Left renal cortex interstitium (tissue), 4 donors: ENCODE results near the gene OR2A2. TPM values are rescaled to one million over a fixed set of nuclear protein-coding genes. Genes with fewer than 3 reads are reported as not detected.

Experiments used
- DNase-seq, 4 donors: peaks; one replicate each; pipeline ENCODE4 v3.0.0-alpha.2; 2013; ENCODE audit warnings: low read depth in 4 of 4, low spot score in 2 of 4, missing footprints in 1 of 4
- polyA plus RNA-seq, 4 donors: library from polyadenylated mRNA; unstranded; fragments of 120-200 nt; gene quantifications; one replicate each; pipeline ENCODE4 v1.2.1, GENCODE V29; 2013; ENCODE audit not compliant: insufficient read length in 4 of 4

Gene OR2A2
- polyA plus RNA-seq, 4 donors = 0.09 TPM; not detected in 3

DNA sequence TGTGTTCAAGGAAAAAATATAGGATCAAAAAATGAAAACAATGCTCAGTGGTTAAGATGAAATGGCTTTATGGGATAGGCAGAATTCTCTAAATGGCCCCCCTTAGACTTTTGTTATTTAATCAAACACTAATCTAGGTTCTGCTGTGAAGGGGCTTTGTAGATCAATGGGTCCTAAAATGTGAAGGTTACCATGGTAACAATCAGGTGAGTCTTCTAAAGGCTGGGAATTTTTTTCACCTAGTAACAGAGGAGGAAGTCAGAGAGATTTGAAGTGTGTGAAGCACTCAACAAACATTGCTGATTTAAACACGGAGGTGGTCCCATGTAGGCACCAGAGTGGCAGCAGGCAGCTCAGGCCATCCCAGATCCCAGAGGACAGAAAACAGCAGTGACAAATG lies 24.7 kb downstream of the OR2A2 start:
- DNase-seq = no peak

DNA sequence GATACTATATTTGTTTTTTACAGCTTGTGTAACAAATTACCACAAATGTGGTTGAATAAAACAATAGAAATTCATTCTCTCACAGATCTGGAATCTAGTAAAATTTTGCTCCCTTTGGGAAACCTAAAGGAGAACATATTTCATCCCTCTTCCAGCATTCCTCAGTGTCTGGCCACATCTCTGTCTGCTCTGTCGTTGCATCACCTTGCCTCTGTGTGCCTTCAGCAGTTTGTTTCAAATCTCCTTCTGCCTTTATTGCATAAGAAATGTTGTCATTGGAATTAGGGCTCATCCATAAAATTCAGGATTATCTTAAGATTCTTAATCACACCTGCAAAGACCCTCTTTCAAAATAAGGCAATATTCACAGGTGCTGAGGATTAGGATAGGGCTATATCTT lies 28.1 kb downstream of the OR2A2 start:
- no peak for DNase-seq

DNA sequence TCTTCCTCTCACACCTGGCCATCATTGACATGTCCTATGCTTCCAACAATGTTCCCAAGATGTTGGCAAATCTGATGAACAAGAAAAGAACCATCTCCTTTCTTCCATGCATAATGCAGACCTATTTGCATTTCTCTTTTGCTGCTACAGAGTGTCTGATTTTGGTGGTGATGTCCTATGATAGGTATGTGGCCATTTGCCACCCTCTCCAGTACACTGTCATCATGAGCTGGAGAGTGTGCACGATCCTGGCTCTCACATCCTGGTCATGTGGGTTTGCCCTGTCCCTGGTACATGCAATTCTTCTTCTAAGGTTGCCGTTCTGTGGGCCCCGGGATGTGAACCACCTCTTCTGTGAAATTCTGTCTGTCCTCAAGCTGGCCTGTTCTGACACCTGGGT lies 32.8 kb downstream of the OR2A2 start:
- no peak for DNase-seq

DNA sequence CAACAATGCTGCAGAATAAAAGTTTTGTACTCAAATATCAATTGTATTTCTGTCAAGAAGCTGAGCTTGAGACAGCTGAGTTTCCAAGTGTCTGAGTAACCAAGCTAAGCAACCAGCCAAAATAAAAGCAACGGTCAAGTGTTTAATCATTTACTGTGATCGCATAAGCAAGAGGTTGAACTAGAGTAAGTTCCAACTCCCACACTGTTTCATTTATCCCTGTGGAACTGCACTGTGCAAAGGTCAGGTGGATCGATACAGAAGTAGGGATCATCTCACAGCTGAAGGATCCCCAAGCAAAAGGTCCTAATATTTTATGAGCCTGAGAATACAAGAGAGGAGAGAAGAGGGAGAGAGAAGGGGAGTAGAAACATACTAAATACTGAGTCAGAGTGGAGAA lies 35.0 kb downstream of the OR2A2 start:
- DNase-seq = no peak

DNA sequence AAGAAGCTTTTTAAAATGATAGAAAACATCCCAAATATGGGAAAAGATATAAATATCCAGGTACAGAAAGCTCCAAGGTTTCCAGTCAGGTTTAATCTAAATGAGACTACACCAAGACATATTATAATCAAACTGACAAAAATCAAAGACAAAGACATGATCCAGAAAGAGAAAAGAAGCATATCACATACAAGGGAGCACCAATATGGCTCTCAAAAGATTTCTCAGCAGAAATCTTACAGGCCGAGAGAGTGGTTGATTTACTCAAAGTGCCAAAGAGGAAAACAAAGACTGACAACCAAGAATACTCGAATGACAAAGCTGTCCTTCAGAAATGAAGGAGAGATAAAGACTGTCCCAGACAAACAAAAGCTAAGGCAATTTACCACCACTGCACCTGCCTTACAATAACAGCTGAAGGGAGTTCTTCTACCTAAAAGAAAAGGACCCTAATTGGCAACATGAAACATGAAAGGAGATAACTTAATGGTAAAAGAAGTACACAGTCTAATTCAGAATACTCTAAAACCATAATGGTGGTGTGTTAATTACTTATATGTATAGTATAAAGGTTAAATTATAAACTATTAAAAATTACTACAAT lies 38.9 kb downstream of the OR2A2 start:
- no peak for DNase-seq

DNA sequence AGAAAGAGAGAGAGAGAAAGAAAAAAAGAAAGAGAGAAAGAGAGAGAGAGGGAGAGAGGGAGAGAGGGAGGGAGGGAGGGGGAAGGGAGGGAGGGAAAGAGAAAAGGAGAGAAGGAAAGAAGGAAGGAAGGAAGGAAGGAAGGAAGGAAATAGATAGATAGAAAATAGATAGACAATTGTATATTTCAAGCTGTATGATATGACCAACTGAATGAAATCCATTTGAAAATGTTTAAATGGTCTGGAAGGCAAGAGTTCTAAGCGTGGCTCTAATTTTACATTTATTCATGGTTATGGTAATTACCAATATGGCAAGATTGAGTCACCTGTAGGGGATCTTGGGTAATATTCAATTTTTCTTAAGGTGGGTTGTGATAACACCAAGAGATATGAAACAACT lies 49.5 kb downstream of the OR2A2 start:
- no peak for DNase-seq

Other genes with a start within 250 kb of the OR2A2 start
- 10 to 100 TPM; 72.9 to 85.9 (median 77.6) TPM for gene TCAF1, start 207.4 kb upstream of the OR2A2 start, polyA plus RNA-seq
- gene OR2F2, start 174.3 kb upstream of the OR2A2 start, polyA plus RNA-seq = not detected
- gene OR2F1, start 154.7 kb upstream of the OR2A2 start, polyA plus RNA-seq = under 1 TPM; 0.04 to 0.33 (median 0.12) TPM
- gene OR6B1, start 109.3 kb upstream of the OR2A2 start, polyA plus RNA-seq = under 1 TPM in 2 of 4 donors, not detected in 2; 0.03 to 0.05 TPM
- under 1 TPM in 2 of 4 donors, not detected in 2; 0.02 to 0.35 TPM for gene OR2A5, start 60.6 kb upstream of the OR2A2 start, polyA plus RNA-seq
- gene OR2A25, start 39.8 kb upstream of the OR2A2 start, polyA plus RNA-seq = under 1 TPM in 1 of 4 donors, not detected in 3; 0.13 TPM
- gene OR2A12, start 23.3 kb upstream of the OR2A2 start, polyA plus RNA-seq = under 1 TPM in 2 of 4 donors, not detected in 2; 0.03 to 0.08 TPM
- under 1 TPM in 1 of 4 donors, not detected in 3; 0.05 TPM for gene OR2A14, start 13.6 kb downstream of the OR2A2 start, polyA plus RNA-seq
- gene CTAGE4, start 73.9 kb downstream of the OR2A2 start, polyA plus RNA-seq = 10 to 100 TPM in 1 of 4 donors, 1 to 10 TPM in 3; 3.5 to 20.1 (median 5.7) TPM
- gene ARHGEF35, start 86.2 kb downstream of the OR2A2 start, polyA plus RNA-seq = 10 to 100 TPM; 18.7 to 27.6 (median 22.4) TPM
- gene OR2A42, start 130.0 kb downstream of the OR2A2 start, polyA plus RNA-seq = 1 to 10 TPM in 2 of 4 donors, under 1 TPM in 2; 0.43 to 4.1 (median 2.0) TPM
- 10 to 100 TPM in 2 of 4 donors, 1 to 10 TPM in 2; 4.3 to 27.2 (median 11.3) TPM for gene OR2A7, start 155.2 kb downstream of the OR2A2 start, polyA plus RNA-seq
- gene CTAGE8, start 159.7 kb downstream of the OR2A2 start, polyA plus RNA-seq = 1 to 10 TPM; 4.0 to 8.9 (median 5.3) TPM
- 1 to 10 TPM in 3 of 4 donors, under 1 TPM in 1; 0.68 to 1.9 (median 1.1) TPM for gene OR2A1, start 202.8 kb downstream of the OR2A2 start, polyA plus RNA-seq
- 10 to 100 TPM; 20.8 to 38.0 (median 25.7) TPM for gene ARHGEF5, start 245.8 kb downstream of the OR2A2 start, polyA plus RNA-seq